Endothelial cell of umbilical vein (primary cell): ENCODE data around the gene HUWE1. TPM values are rescaled to one million over a fixed set of nuclear protein-coding genes. Genes with fewer than 3 reads are reported as not detected.

Experiments
- BruUV-seq: library from RNA; stranded (reverse); fragments of 400-500 nt; replicated peaks from 2 replicates; lab custom pipeline; 2021; lab: Mats Ljungman, UMichigan
- CTCF ChIA-PET: fragments of 300-600, 350-600 bp; sonication (Branson Sonifier 250); formaldehyde crosslinking; loops from one replicate; lab custom pipeline; 2021; ENCODE audit warnings: antibody characterized with exemption, inconsistent platforms; lab: Charles Lee
- POLR2A ChIA-PET: fragments of 300-600, 350-600 bp; sonication (Branson Sonifier 250); formaldehyde crosslinking; loops from one replicate; lab custom pipeline; 2021; ENCODE audit warnings: antibody characterized with exemption, inconsistent platforms; lab: Charles Lee
- DNase-seq: peaks from one replicate; pipeline ENCODE4 v3.0.0-alpha.2; 2011; ENCODE audit warnings: low read depth, low spot score
- FAIRE-seq: peaks from 2 replicates; lab custom pipeline; 2011; peaks lifted over from hg19 to GRCh38; lab: Jason Lieb, UNC
- H2AFZ ChIP-seq: 2 replicates; pipeline ENCODE4 v1.6.0; 2012; ENCODE audit warnings: low read depth, low read length, control low read depth, inconsistent platforms
- H3K27ac ChIP-seq: 2 replicates; pipeline ENCODE4 v1.5.1; 2011; ENCODE audit warnings: low read depth, mild to moderate bottlenecking, control low read depth, low read length, moderate library complexity; ENCODE audit not compliant: insufficient read depth
- H3K27me3 ChIP-seq, 2 experiments: 2 replicates each; pipeline versions ENCODE4 v1.6.0 to v1.6.1; 2011; ENCODE audit warnings: low read length in 2 of 2, mixed read lengths in 1 of 2; ENCODE audit not compliant: control insufficient read depth in 2 of 2, insufficient read depth in 2 of 2
- H3K36me3 ChIP-seq, 2 experiments: 2 replicates in 1 of 2; 3 replicates in 1 of 2; pipeline ENCODE4 v1.5.1; 2011; ENCODE audit warnings: low read length in 2 of 2, mild to moderate bottlenecking in 1 of 2, moderate library complexity in 1 of 2; ENCODE audit not compliant: control insufficient read depth in 2 of 2, insufficient read depth in 2 of 2; ENCODE audit errors: extremely low read depth in 1 of 2
- H3K4me1 ChIP-seq: 3 replicates; pipeline ENCODE4 v1.5.1; 2011; ENCODE audit warnings: mild to moderate bottlenecking, low read length; ENCODE audit not compliant: control insufficient read depth, insufficient read depth; ENCODE audit errors: extremely low read depth
- H3K4me2 ChIP-seq: 2 replicates; pipeline ENCODE4 v1.6.1; 2011; ENCODE audit warnings: low read length, control low read depth, mixed read lengths; ENCODE audit not compliant: insufficient read depth
- H3K4me3 ChIP-seq, 3 experiments: fragments of 200-600 bp in 1 of 3; sonication (generic), shearing (Covaris generic) in 1 of 3; replicated peaks in 1 of 3; 2 replicates each; pipeline ENCODE4 v1.5.1; 2011 to 2016; ENCODE audit warnings: control low read depth in 3 of 3, low read length in 3 of 3, mild to moderate bottlenecking in 2 of 3, inconsistent platforms in 1 of 3, low read depth in 1 of 3, moderate library complexity in 1 of 3; ENCODE audit not compliant: insufficient read depth in 1 of 3
- H3K79me2 ChIP-seq: 2 replicates; pipeline ENCODE4 v1.6.0; 2012; ENCODE audit warnings: low read length, inconsistent platforms; ENCODE audit not compliant: control insufficient read depth, insufficient read depth
- H3K9ac ChIP-seq: replicated peaks from 2 replicates; pipeline ENCODE3; 2011; ENCODE audit warnings: low read length, control low read depth; ENCODE audit not compliant: insufficient read depth; ENCODE audit errors: extremely low read depth
- H3K9me1 ChIP-seq: replicated peaks from 3 replicates; pipeline ENCODE4 v1.6.0; 2011; ENCODE audit warnings: mild to moderate bottlenecking, low read length; ENCODE audit not compliant: control insufficient read depth, insufficient read depth; ENCODE audit errors: extremely low read depth
- H3K9me3 ChIP-seq: replicated peaks from 2 replicates; pipeline ENCODE4 v1.5.1; 2012; ENCODE audit warnings: low read length, inconsistent platforms; ENCODE audit not compliant: control insufficient read depth, insufficient read depth
- H4K20me1 ChIP-seq: replicated peaks from 2 replicates; pipeline ENCODE3; 2011; ENCODE audit warnings: mild to moderate bottlenecking, low read length; ENCODE audit not compliant: control insufficient read depth, insufficient read depth; ENCODE audit errors: extremely low read depth
- EZH2 ChIP-seq: IDR thresholded peaks from 2 replicates; pipeline ENCODE4 v1.6.1; 2012; ENCODE audit warnings: borderline replicate concordance, low read depth, mild to moderate bottlenecking, moderate library complexity, low read length, inconsistent platforms; ENCODE audit not compliant: severe bottlenecking
- JUN ChIP-seq: IDR thresholded peaks from 2 replicates; pipeline ENCODE4 v1.6.1; 2011; ENCODE audit warnings: borderline replicate concordance, low read depth; ENCODE audit not compliant: insufficient read length, insufficient read depth
- MYC ChIP-seq: IDR thresholded peaks from one replicate; pipeline ENCODE4 v1.6.1; 2011; ENCODE audit warnings: mild to moderate bottlenecking, low read depth, low read length
- POLR2AphosphoS5 ChIP-seq: IDR thresholded peaks from 2 replicates; pipeline ENCODE4 v1.6.1; 2012; ENCODE audit warnings: low read depth, mild to moderate bottlenecking, control low read depth, low read length, moderate library complexity; ENCODE audit not compliant: insufficient read depth
- dilution Hi-C: fragments of 300-500 bp; cut with MboI; formaldehyde crosslinking; loops from one replicate; pipeline ENCODE4 v1.15.0; 2019; ENCODE audit warnings: low sequenced_read_pairs; ENCODE audit not compliant: extremely low pct_ligation_motif_present
- intact Hi-C: fragments of 100-400 bp; cut with micrococcal nuclease; formaldehyde crosslinking; loops from one replicate; pipeline ENCODE4 v1.10.0; 2022
- polyA plus RNA-seq, 4 experiments: library from polyadenylated mRNA; depleted of rRNA in 3 of 4; stranded (reverse) in 3 of 4; unstranded in 1 of 4; fragments of >200 nt; gene quantifications; 2 replicates each; pipeline versions ENCODE4 v1.2.1 to v1.2.3, GENCODE V29; 2011 to 2012; ENCODE audit warnings: missing spikeins in 1 of 4
- total RNA-seq: library from RNA; stranded (reverse); gene quantifications from 2 replicates; pipeline ENCODE4 v1.2.3, GENCODE V29; 2021

The HUWE1 gene
- total and polyA plus RNA-seq, 2 donors (not counting 3 experiments of a cell fraction or from before 2014, with no cell fraction given), result 66.6 to 210 TPM

- Histone ChIP-seq H3K79me2 (peaks cover 56% of the 10 kb centered on the region), H3K9me1 (no peaks in the 10 kb centered on the region), H2AFZ (no peak overlapping the region), H3K27me3 (no peaks in the 10 kb centered on the region), H4K20me1 (peaks cover 4% of the 10 kb centered on the region), H3K9me3 (no peaks in the 10 kb centered on the region), H3K4me2 (no peak overlapping the region), H3K9ac (peak overlapping the region; percentile 98), H3K4me1 (peaks cover 23% of the 10 kb centered on the region), H3K27ac (peak overlapping the region; percentile 88), H3K36me3 (peaks cover 3 to 4% of the 10 kb centered on the region in 2 experiments), H3K4me3 (peak overlapping the region; percentile 79 to 98 (median 92))
- FAIRE-seq (peak; percentile 99), DNase-seq (peak; percentile 99)
- ChIA-PET CTCF (interaction anchor here (0.5 to 1.7 kb wide), 2 partner anchors 9 to 153 kb away, joined by 3 to 5 read pairs; no protein-coding TSS in a partner anchor), POLR2A (interaction anchor here (0.6 to 0.8 kb wide), 4 partner anchors 14 to 497 kb away, joined by 3 to 11 read pairs (median 6); no protein-coding TSS in a partner anchor)
- TSS peak; percentile 79 for BruUV-seq
- dilution Hi-C loops, result no loop called here
- intact Hi-C loops, result loop anchor here (1.0 to 10.0 kb wide), 5 partner anchors 261 to 1481 kb away; partner anchors contain the start of genes FAM120C, MAGED2, PHF8 and RIBC1
- TF ChIP-seq EZH2, result no peak
- TF ChIP-seq MYC, result no peak
- no peak for TF ChIP-seq JUN
- peak; percentile 42 for TF ChIP-seq POLR2AphosphoS5
Observed at GRCh38 chrX:53683556-53684414, 2.7 kb downstream of the HUWE1 start.
